Adrenal gland (tissue), 12 donors: Measurements from ENCODE around the gene MYO18B. TPM values are rescaled to one million over a fixed set of nuclear protein-coding genes. Genes with fewer than 3 reads are reported as not detected.

Experiments
- DNase-seq, 7 donors: peaks; one replicate each; pipeline ENCODE4 v3.0.0-alpha.2; 2019 to 2020
- H3K27ac ChIP-seq, 5 donors: fragments of 200-600 bp; sonication (generic) in 4 of 5; 1 replicate in 3 of 5; 2 replicates in 2 of 5; pipeline versions ENCODE4 v1.5.1 to v1.8.0; 2016 to 2020; ENCODE audit warnings: mild to moderate bottlenecking in 1 of 5
- H3K27me3 ChIP-seq: fragments of 200-600 bp; 2 replicates; pipeline ENCODE4 v1.8.0; 2021
- H3K36me3 ChIP-seq, 2 donors: fragments of 200-600 bp; replicated peaks in 1 of 2; 1 replicate in 1 of 2; 2 replicates in 1 of 2; pipeline versions ENCODE4 v1.5.1 to v1.8.0; 2018 to 2022
- H3K4me1 ChIP-seq, 2 donors: fragments of 200-600 bp; replicated peaks in 1 of 2; 1 replicate in 1 of 2; 2 replicates in 1 of 2; pipeline versions ENCODE4 v1.5.1 to v1.8.0; 2018 to 2021
- H3K4me3 ChIP-seq, 4 donors: fragments of 200-600 bp; sonication (generic) in 3 of 4; one replicate each; pipeline ENCODE4 v1.5.1; 2016 to 2018
- H3K9me3 ChIP-seq, 3 donors: fragments of 200-600 bp; sonication (generic) in 1 of 3; replicated peaks in 1 of 3; 1 replicate in 2 of 3; 2 replicates in 1 of 3; pipeline versions ENCODE4 v1.5.1 to v1.8.0; 2016 to 2021
- CTCF ChIP-seq, 6 experiments: fragments of 450-650 bp in 4 of 6; fragments of 200-600 bp in 2 of 6; sonication (generic) in 1 of 6; IDR thresholded peaks; 1 replicate in 5 of 6; 2 replicates in 1 of 6; pipeline versions ENCODE4 v1.5.1 to v1.8.0; 2016 to 2021; ENCODE audit warnings: antibody characterized with exemption in 6 of 6, mild to moderate bottlenecking in 2 of 6, moderate library complexity in 1 of 6
- POLR2A ChIP-seq, 2 donors: fragments of 450-650 bp; IDR thresholded peaks; one replicate each; pipeline ENCODE4 v1.6.1; 2017; ENCODE audit warnings: antibody characterized with exemption in 2 of 2, mild to moderate bottlenecking in 2 of 2, moderate library complexity in 1 of 2
- WGBS, 4 donors: extraction: QIAGEN DNeasy Blood & Tissue Kit in 2 of 4; methylation state at CpG; one replicate each; pipeline versions ENCODE4 v1.1.5 to v1.1.7; 2013 to 2017; 5-methylcytosine and 5-hydroxymethylcytosine counted together
- intact Hi-C, 2 donors: fragments of 100-400 bp; cut with DNase I; formaldehyde crosslinking; loops; one replicate each; pipeline versions ENCODE4 v1.14.1 to v1.15.0; 2022 to 2023
- polyA plus RNA-seq, 3 donors: library from polyadenylated mRNA; stranded (reverse); fragments of 200-250 nt in 2 of 3; fragments of 350-450 nt in 1 of 3; fragmentation: Illumina TruSeq in 1 of 3; extraction: RNeasy Lipid Tissue Mini Kit (QIAGEN cat#74804) in 1 of 3; gene quantifications; one replicate each; pipeline ENCODE4 v1.2.3, GENCODE V29; 2013 to 2014
- total RNA-seq, 9 donors: library from RNA; depleted of rRNA in 4 of 9; stranded (reverse); fragments of >200 nt in 4 of 9; fragments of 120-200 nt in 1 of 9; fragmentation: NEBNext Ultra II Directional in 1 of 9; extraction: Animal tissue kit (Norgen Biotek cat#: 25700) in 1 of 9; gene quantifications; one replicate each; pipeline versions ENCODE4 v1.1.0 to v1.2.4, GENCODE V29; 2013 to 2023
- donor health status: healthy with polysubstance abuse.
- donor health status: Bipolar disorder and iron deficiency.
- donor health status: DM: yes; HTN: yes; CAD: no.
- donor health status: DM: no; HTN: no; CAD: no.
- donor health status: DM: no; HTN: no; CAD: no.
- donor health status: DM: yes; HTN: yes; CAD: no.

Gene MYO18B
- total and polyA plus RNA-seq, 12 donors = 0.08 to 1.1 (median 0.18) TPM

GRCh38 chr22:25896098-25896497 lies 154.1 kb downstream of the MYO18B start:
- Histone ChIP-seq H3K4me3 (no peak overlapping the region), H3K9me3 (no peaks in the 10 kb centered on the region), H3K27ac (no peak overlapping the region), H3K27me3 (no peaks in the 10 kb centered on the region), H3K4me1 (no peaks in the 10 kb centered on the region), H3K36me3 (no peaks in the 10 kb centered on the region)
- DNase-seq = no peak
- 62 to 70% (median 67%) methylated on average over 4 of the region's 4 CpGs for WGBS, 4 donors
- no peak for TF ChIP-seq CTCF (IDR thresholded peaks at IDR 0.05)
- no peak for TF ChIP-seq POLR2A (IDR thresholded peaks at IDR 0.05)
- intact Hi-C loops = no loop called here

- TF ChIP-seq CTCF (IDR thresholded peaks at IDR 0.05) (no peak), POLR2A (IDR thresholded peaks at IDR 0.05) (no peak)
- intact Hi-C loops = no loop called here
- 61 to 86% (median 67%) methylated on average over 2 of the region's 2 CpGs for WGBS, 4 donors
- H3K4me3 ChIP-seq = no peak overlapping the region
- H3K27me3 ChIP-seq = no peaks in the 10 kb centered on the region
- no peak overlapping the region for H3K27ac ChIP-seq
- no peaks in the 10 kb centered on the region for H3K36me3 ChIP-seq
- H3K4me1 ChIP-seq = no peaks in the 10 kb centered on the region
- H3K9me3 ChIP-seq = no peaks in the 10 kb centered on the region
- no peak for DNase-seq
Observed at GRCh38 chr22:25896592-25896991, 154.6 kb downstream of the MYO18B start.

GRCh38 chr22:25898707-25899365 lies 156.8 kb downstream of the MYO18B start:
- TF ChIP-seq POLR2A (IDR thresholded peaks at IDR 0.05) (no peak), CTCF (IDR thresholded peaks at IDR 0.05) (peak in 1 of 6 experiments; percentile 14)
- Histone ChIP-seq H3K4me1 (no peaks in the 10 kb centered on the region), H3K9me3 (no peaks in the 10 kb centered on the region), H3K36me3 (no peaks in the 10 kb centered on the region), H3K27me3 (no peaks in the 10 kb centered on the region), H3K4me3 (no peak overlapping the region), H3K27ac (no peak overlapping the region)
- intact Hi-C loops = no loop called here
- DNase-seq = no peak
- 63 to 72% (median 69%) methylated on average over 11 of the region's 11 CpGs for WGBS, 4 donors

- H3K36me3 ChIP-seq = no peaks in the 10 kb centered on the region
- no peak overlapping the region for H3K4me3 ChIP-seq
- WGBS, 4 donors = 73 to 95% (median 85%) methylated on average over 1 of the region's 1 CpG
- TF ChIP-seq POLR2A (IDR thresholded peaks at IDR 0.05) (no peak), CTCF (IDR thresholded peaks at IDR 0.05) (no peak)
- H3K9me3 ChIP-seq = no peaks in the 10 kb centered on the region
- H3K4me1 ChIP-seq = no peaks in the 10 kb centered on the region
- intact Hi-C loops = no loop called here
- no peak overlapping the region for H3K27ac ChIP-seq
- H3K27me3 ChIP-seq = no peaks in the 10 kb centered on the region
- no peak for DNase-seq
Observed at GRCh38 chr22:25899566-25899965, 157.6 kb downstream of the MYO18B start.
